HL-60/S4 (cell line): ENCODE data around the gene LMTK3.

Experiments
- in situ Hi-C: fragments of 300-500 bp; cut with MboI; formaldehyde crosslinking; loops from 2 replicates; pipeline ENCODE4 v1.14.3; 2022; ENCODE audit warnings: low sequenced_read_pairs

The LMTK3 gene

GRCh38 chr19:48477067-48477685 lies 34.5 kb downstream of the LMTK3 start:
- in situ Hi-C loops, result no loop called here

- in situ Hi-C loops, result no loop called here
Measured at GRCh38 chr19:48476176-48476575, 35.5 kb downstream of the LMTK3 start.

- in situ Hi-C loops, result no loop called here
Measured at GRCh38 chr19:48475369-48476068, 36.1 kb downstream of the LMTK3 start.

- in situ Hi-C loops, result no loop called here
Measured at GRCh38 chr19:48474084-48474592, 37.5 kb downstream of the LMTK3 start.

GRCh38 chr19:48473161-48473966 lies 38.3 kb downstream of the LMTK3 start:
- in situ Hi-C loops, result no loop called here

- in situ Hi-C loops, result no loop called here
Measured at GRCh38 chr19:48471836-48472235, 39.8 kb downstream of the LMTK3 start.

GRCh38 chr19:48470856-48471255 lies 40.8 kb downstream of the LMTK3 start:
- in situ Hi-C loops, result no loop called here

GRCh38 chr19:48469934-48470680 lies 41.5 kb downstream of the LMTK3 start:
- in situ Hi-C loops, result no loop called here

- in situ Hi-C loops, result no loop called here
Measured at GRCh38 chr19:48469289-48469881, 42.2 kb downstream of the LMTK3 start, which contains the start of gene CYTH2. Gene CYTH2, plus strand, starts transcription at chr19:48469369. Its CDS starts 139 bp downstream, at chr19:48469508.

- in situ Hi-C loops, result no loop called here
Measured at GRCh38 chr19:48468772-48469288, 42.8 kb downstream of the LMTK3 start.

GRCh38 chr19:48466561-48467325 lies 44.9 kb downstream of the LMTK3 start:
- in situ Hi-C loops, result no loop called here

GRCh38 chr19:48465215-48465614 lies 46.4 kb downstream of the LMTK3 start:
- in situ Hi-C loops, result no loop called here

GRCh38 chr19:48461982-48462655 lies 49.5 kb downstream of the LMTK3 start:
- in situ Hi-C loops, result no loop called here

GRCh38 chr19:48461651-48461981 lies 50.0 kb downstream of the LMTK3 start:
- in situ Hi-C loops, result no loop called here

GRCh38 chr19:48458016-48458415 lies 53.6 kb downstream of the LMTK3 start:
- in situ Hi-C loops, result no loop called here

GRCh38 chr19:48456864-48457263 lies 54.8 kb downstream of the LMTK3 start:
- in situ Hi-C loops, result no loop called here

GRCh38 chr19:48455908-48456562 lies 55.6 kb downstream of the LMTK3 start:
- in situ Hi-C loops, result no loop called here

GRCh38 chr19:48455171-48455907 lies 56.3 kb downstream of the LMTK3 start, which contains the start of gene KCNJ14:
Gene KCNJ14, plus strand, starts transcription at chr19:48455574. Its CDS starts 6,151 bp downstream, at chr19:48461725.
- in situ Hi-C loops, result no loop called here
